AG09319 (cell line): ENCODE measurements around the gene CPN1.

Experiments used
- DNase-seq: peaks from one replicate; pipeline ENCODE4 v3.0.0-alpha.2; 2010; ENCODE audit warnings: low read depth; ENCODE audit errors: extremely low read depth
- TF ChIP-seq, protein P1 (sequence below): IDR thresholded peaks from 2 replicates; pipeline ENCODE4 v1.5.1; 2011; ENCODE audit warnings: low read depth, mild to moderate bottlenecking, inconsistent platforms, low read length, moderate library complexity

Gene CPN1

DNA sequence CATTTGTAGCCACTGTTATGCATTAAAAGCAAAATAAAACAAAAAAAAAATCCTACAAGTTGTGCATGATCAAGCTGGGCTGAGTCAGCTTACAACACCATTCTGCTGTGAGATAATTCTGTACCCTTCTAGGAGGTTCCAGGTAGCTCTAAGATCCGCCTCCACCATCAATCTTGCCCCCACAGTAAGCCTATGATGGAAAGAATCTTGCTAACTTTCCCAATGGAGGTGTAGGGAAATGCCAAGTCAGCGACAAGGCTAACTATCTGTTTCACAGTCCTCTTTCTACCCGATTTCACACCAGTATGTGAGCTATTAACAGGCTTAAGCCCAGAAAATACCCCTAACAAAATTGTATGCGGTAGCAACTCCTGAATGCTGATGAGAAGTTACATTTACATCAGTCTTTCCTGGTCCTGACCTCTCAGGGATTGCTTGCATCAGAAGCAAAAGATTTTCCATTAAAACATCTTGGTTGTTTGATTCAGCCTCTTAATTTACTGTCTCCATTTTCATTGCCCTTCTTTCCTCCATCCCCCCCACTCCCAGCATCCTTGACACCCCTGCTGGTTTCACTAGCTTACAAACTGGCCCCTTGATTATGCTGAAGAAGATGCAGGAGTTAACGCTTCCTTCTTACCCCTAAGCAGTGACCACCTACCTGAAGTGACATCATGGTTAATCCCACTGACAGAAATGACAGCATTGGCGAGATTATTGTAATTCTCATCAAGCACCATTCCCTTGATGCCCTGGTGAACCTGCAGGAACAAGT lies 27.8 kb downstream of the CPN1 start:
- TF ChIP-seq, protein P1, sequence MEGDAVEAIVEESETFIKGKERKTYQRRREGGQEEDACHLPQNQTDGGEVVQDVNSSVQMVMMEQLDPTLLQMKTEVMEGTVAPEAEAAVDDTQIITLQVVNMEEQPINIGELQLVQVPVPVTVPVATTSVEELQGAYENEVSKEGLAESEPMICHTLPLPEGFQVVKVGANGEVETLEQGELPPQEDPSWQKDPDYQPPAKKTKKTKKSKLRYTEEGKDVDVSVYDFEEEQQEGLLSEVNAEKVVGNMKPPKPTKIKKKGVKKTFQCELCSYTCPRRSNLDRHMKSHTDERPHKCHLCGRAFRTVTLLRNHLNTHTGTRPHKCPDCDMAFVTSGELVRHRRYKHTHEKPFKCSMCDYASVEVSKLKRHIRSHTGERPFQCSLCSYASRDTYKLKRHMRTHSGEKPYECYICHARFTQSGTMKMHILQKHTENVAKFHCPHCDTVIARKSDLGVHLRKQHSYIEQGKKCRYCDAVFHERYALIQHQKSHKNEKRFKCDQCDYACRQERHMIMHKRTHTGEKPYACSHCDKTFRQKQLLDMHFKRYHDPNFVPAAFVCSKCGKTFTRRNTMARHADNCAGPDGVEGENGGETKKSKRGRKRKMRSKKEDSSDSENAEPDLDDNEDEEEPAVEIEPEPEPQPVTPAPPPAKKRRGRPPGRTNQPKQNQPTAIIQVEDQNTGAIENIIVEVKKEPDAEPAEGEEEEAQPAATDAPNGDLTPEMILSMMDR = no peak
- DNase-seq = no peak

- TF ChIP-seq, protein P1 = peak; percentile 95
Measured at GRCh38 chr10:100046021-100046486, 35.6 kb downstream of the CPN1 start.

GRCh38 chr10:100045592-100045991 lies 36.1 kb downstream of the CPN1 start:
- TF ChIP-seq, protein P1 = no peak
- no peak for DNase-seq

More at GRCh38 chr10:100046021-100046486, 35.6 kb downstream of the CPN1 start:
- peak; percentile 64 for DNase-seq

GRCh38 chr10:100043796-100044195 lies 37.9 kb downstream of the CPN1 start:
- TF ChIP-seq, protein P1 = no peak
- DNase-seq = no peak

- no peak for DNase-seq
- TF ChIP-seq, protein P1 = no peak
Measured at GRCh38 chr10:100043344-100043743, 38.3 kb downstream of the CPN1 start.

DNA sequence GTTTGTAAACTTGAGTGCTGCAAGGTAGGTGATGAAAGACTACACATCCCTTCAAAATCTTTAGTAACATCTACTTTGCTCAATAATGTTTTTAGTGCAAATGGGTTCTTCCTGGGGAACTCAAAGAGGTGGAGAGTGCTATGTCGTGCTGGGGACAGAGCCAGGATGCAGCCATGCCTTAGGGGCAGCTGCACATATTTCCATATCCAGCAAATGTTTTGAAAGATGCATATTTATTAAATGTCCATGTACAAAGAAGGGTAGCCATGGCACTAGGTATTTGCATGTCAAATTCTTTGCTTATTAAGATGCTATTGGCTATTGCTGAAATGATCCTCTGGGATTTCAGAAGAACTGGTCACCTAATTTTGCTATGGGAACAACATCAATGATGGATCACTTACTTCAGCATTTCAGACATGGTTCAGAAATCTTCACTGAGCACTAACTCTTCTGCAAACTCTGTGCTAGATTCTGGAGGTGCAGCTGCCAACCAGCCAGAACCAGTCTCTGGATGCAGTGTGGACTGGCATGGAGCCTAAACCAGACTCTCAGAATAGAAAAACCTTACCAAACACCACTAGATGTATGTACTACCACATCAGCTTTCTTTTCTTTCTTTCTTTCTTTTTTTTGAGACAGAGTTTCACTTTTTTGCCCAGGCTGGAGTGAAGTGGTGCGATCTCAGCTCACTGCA lies 40.2 kb downstream of the CPN1 start:
- no peak for DNase-seq
- TF ChIP-seq, protein P1 = no peak

- TF ChIP-seq, protein P1 = no peak
- DNase-seq = no peak
Measured at GRCh38 chr10:100038561-100039071, 43.1 kb downstream of the CPN1 start.
